Upper lobe of left lung (tissue), 4 donors: ENCODE data around the gene MMP21.

Experiments
- CTCF ChIP-seq, 6 experiments: fragments of 450-650 bp in 4 of 6; fragments of 200-600 bp in 2 of 6; sonication (generic) in 2 of 6; IDR thresholded peaks; one replicate each; pipeline ENCODE4 v1.5.1; 2016 to 2019; ENCODE audit warnings: antibody characterized with exemption in 6 of 6
- EP300 ChIP-seq, 4 donors: sonication (generic); formaldehyde crosslinking; IDR thresholded peaks; one replicate each; pipeline ENCODE4 v1.5.1; 2017; ENCODE audit warnings: antibody characterized with exemption in 4 of 4, control low read depth in 2 of 4
- POLR2AphosphoS5 ChIP-seq, 2 donors: sonication (generic); formaldehyde crosslinking; IDR thresholded peaks; one replicate each; pipeline ENCODE4 v1.5.1; 2017; ENCODE audit warnings: antibody characterized with exemption in 2 of 2

GRCh38 chr10:125742465-125742864, 33.2 kb downstream of the MMP21 start:
- TF ChIP-seq CTCF (IDR thresholded peaks at IDR 0.05) (no peak), EP300 (IDR thresholded peaks at IDR 0.05) (no peak), POLR2AphosphoS5 (IDR thresholded peaks at IDR 0.05) (no peak)
